Neural progenitor cell (in vitro differentiated cells): ENCODE measurements around the gene ENAH. TPM values are rescaled to one million over a fixed set of nuclear protein-coding genes. Genes with fewer than 3 reads are reported as not detected.

Experiments
- DNase-seq: peaks from one replicate; pipeline ENCODE4 v3.0.0-alpha.2; 2016; ENCODE audit warnings: low spot score
- H2AFZ ChIP-seq: fragments of 200-600 bp; sonication (generic); replicated peaks from 2 replicates; pipeline ENCODE4 v1.6.1; 2016; ENCODE audit warnings: antibody characterized with exemption
- H3F3A ChIP-seq: fragments of 200-600 bp; sonication (generic); 2 replicates; pipeline ENCODE4 v1.6.1; 2016; ENCODE audit warnings: antibody characterized with exemption, low read depth
- H3K27ac ChIP-seq: fragments of 200-600 bp; sonication (generic); 2 replicates; pipeline ENCODE4 v1.5.1; 2016; ENCODE audit warnings: mild to moderate bottlenecking
- H3K27me3 ChIP-seq: fragments of 200-600 bp; sonication (generic); 2 replicates; pipeline ENCODE4 v1.6.1; 2016; ENCODE audit warnings: mild to moderate bottlenecking, moderate library complexity
- H3K36me3 ChIP-seq: fragments of 200-600 bp; sonication (generic); 2 replicates; pipeline ENCODE4 v1.5.1; 2016
- H3K4me1 ChIP-seq: fragments of 200-600 bp; sonication (generic); 2 replicates; pipeline ENCODE4 v1.6.1; 2016; ENCODE audit warnings: mixed run types
- H3K4me2 ChIP-seq: fragments of 200-600 bp; sonication (generic); 2 replicates; pipeline ENCODE4 v1.6.1; 2016
- H3K4me3 ChIP-seq: fragments of 200-600 bp; sonication (generic); 2 replicates; pipeline ENCODE4 v1.5.1; 2016
- H3K79me2 ChIP-seq: fragments of 200-600 bp; sonication (generic); 2 replicates; pipeline ENCODE4 v1.6.1; 2016; ENCODE audit warnings: low read depth
- H3K9ac ChIP-seq: fragments of 200-600 bp; sonication (generic); 2 replicates; pipeline ENCODE4 v1.6.1; 2016
- H3K9me3 ChIP-seq: fragments of 200-600 bp; sonication (generic); 2 replicates; pipeline ENCODE4 v1.5.1; 2016; ENCODE audit warnings: low read depth
- H4K20me1 ChIP-seq: fragments of 200-600 bp; sonication (generic); 2 replicates; pipeline ENCODE4 v1.6.1; 2016; ENCODE audit warnings: low read depth
- H3K27ac Mint-ChIP-seq: 3 replicates; pipeline ENCODE4 v1.8.0; 2021; ENCODE audit warnings: mixed read lengths
- H3K27me3 Mint-ChIP-seq: 2 replicates; pipeline ENCODE4 v1.8.0; 2022; ENCODE audit warnings: low read depth, mild to moderate bottlenecking, inconsistent platforms, moderate library complexity, mixed read lengths; ENCODE audit not compliant: insufficient read depth
- H3K36me3 Mint-ChIP-seq: 3 replicates; pipeline ENCODE4 v1.8.0; 2021; ENCODE audit warnings: mixed read lengths
- H3K4me1 Mint-ChIP-seq: 3 replicates; pipeline ENCODE4 v1.8.0; 2021; ENCODE audit warnings: mixed read lengths
- H3K4me3 Mint-ChIP-seq: 3 replicates; pipeline ENCODE4 v1.8.0; 2021; ENCODE audit warnings: mild to moderate bottlenecking, moderate library complexity, mixed read lengths
- H3K9me3 Mint-ChIP-seq: 3 replicates; pipeline ENCODE4 v1.8.0; 2020; ENCODE audit warnings: mixed read lengths
- EZH2 ChIP-seq: fragments of 200-600 bp; sonication (generic); IDR thresholded peaks from 2 replicates; pipeline ENCODE4 v1.6.1; 2017; ENCODE audit warnings: antibody characterized with exemption, mild to moderate bottlenecking, moderate library complexity
- EZH2phosphoT487 ChIP-seq: fragments of 200-600 bp; sonication (generic); IDR thresholded peaks from 2 replicates; pipeline ENCODE4 v1.6.1; 2017; ENCODE audit warnings: antibody characterized with exemption
- total RNA-seq: library from RNA; depleted of rRNA; stranded (reverse); fragments of >200 nt; gene quantifications from 2 replicates; pipeline ENCODE4 v1.2.3, GENCODE V29; 2015; ENCODE audit warnings: low replicate concordance
- TF ChIP-seq, protein P1 (sequence below): fragments of 200-600 bp; sonication (generic); IDR thresholded peaks from 2 replicates; pipeline ENCODE4 v1.5.1; 2017; ENCODE audit warnings: antibody characterized with exemption, mild to moderate bottlenecking

ENAH gene
- total RNA-seq, 1 donor from 2014 or later = 346 TPM

DNA sequence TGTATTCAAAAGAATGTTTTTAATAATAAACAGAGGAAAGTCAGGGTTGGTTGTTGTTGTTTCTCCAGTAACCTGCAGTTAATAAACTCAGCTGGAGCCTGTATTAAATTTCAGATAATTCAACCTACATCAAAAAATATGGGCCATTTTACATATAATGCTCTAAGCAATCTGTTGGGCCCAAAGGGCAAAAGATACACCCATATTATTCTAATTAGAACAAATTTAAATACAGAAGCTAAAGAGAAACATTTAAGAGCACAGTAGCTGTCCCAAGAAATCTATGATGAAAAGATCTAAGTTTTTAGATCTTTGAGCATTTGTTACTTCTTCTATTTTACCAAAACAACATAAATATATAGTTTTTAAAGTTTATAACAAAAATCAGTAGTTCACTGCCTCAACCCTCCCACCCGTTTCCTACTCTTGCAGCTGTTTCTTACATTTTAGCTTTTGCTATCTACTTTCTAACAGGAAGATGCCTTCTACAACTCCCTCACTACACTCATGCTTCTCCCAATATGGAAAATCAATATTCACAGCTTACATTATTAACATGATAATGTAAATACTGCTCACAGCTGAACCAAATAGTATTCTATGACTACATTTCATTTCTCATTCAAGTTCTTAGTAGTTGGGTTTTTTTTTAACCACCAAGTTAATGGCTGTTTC is 130.2 kb downstream of the ENAH start:
- Histone ChIP-seq H3K27ac (peak overlapping the region; percentile 21), H3K4me1 (peaks cover 20% of the 10 kb centered on the region)
- peaks cover 4% of the 10 kb centered on the region for H3K4me1 Mint-ChIP-seq

GRCh38 chr1:225520587-225521227 is 132.2 kb downstream of the ENAH start:
- peaks cover 11% of the 10 kb centered on the region for H3K4me1 Mint-ChIP-seq
- TF ChIP-seq, protein P1, sequence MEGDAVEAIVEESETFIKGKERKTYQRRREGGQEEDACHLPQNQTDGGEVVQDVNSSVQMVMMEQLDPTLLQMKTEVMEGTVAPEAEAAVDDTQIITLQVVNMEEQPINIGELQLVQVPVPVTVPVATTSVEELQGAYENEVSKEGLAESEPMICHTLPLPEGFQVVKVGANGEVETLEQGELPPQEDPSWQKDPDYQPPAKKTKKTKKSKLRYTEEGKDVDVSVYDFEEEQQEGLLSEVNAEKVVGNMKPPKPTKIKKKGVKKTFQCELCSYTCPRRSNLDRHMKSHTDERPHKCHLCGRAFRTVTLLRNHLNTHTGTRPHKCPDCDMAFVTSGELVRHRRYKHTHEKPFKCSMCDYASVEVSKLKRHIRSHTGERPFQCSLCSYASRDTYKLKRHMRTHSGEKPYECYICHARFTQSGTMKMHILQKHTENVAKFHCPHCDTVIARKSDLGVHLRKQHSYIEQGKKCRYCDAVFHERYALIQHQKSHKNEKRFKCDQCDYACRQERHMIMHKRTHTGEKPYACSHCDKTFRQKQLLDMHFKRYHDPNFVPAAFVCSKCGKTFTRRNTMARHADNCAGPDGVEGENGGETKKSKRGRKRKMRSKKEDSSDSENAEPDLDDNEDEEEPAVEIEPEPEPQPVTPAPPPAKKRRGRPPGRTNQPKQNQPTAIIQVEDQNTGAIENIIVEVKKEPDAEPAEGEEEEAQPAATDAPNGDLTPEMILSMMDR = no peak
- TF ChIP-seq EZH2phosphoT487 (no peak), EZH2 (no peak)
- H3K27me3 Mint-ChIP-seq = no peaks in the 10 kb centered on the region
- no peak overlapping the region for H3K27ac Mint-ChIP-seq
- Histone ChIP-seq H3K9ac (no peak overlapping the region), H2AFZ (no peak overlapping the region), H4K20me1 (peaks cover 53% of the 10 kb centered on the region), H3K79me2 (peaks cover 93% of the 10 kb centered on the region), H3K4me1 (peaks cover 15% of the 10 kb centered on the region), H3K27me3 (no peaks in the 10 kb centered on the region), H3K4me2 (no peak overlapping the region), H3K27ac (no peak overlapping the region), H3K4me3 (no peak overlapping the region), H3K36me3 (peaks cover 15% of the 10 kb centered on the region), H3K9me3 (no peaks in the 10 kb centered on the region), H3F3A (peaks cover 64% of the 10 kb centered on the region)
- H3K36me3 Mint-ChIP-seq = peaks cover 37% of the 10 kb centered on the region
- no peak overlapping the region for H3K4me3 Mint-ChIP-seq
- DNase-seq = no peak
- no peaks in the 10 kb centered on the region for H3K9me3 Mint-ChIP-seq

More for the DNA sequence above, 130.2 kb downstream of the ENAH start:
- Histone ChIP-seq H3K27me3 (no peaks in the 10 kb centered on the region), H4K20me1 (peaks cover 50% of the 10 kb centered on the region), H3K79me2 (peaks cover 94% of the 10 kb centered on the region), H2AFZ (no peak overlapping the region), H3K9ac (no peak overlapping the region), H3K4me3 (no peak overlapping the region), H3K4me2 (no peak overlapping the region), H3K36me3 (peaks cover 15% of the 10 kb centered on the region), H3K9me3 (no peaks in the 10 kb centered on the region), H3F3A (peaks cover 56% of the 10 kb centered on the region)
- no peak overlapping the region for H3K27ac Mint-ChIP-seq
- H3K36me3 Mint-ChIP-seq = peaks cover 33% of the 10 kb centered on the region
- no peak overlapping the region for H3K4me3 Mint-ChIP-seq
- no peak for DNase-seq
- no peaks in the 10 kb centered on the region for H3K27me3 Mint-ChIP-seq
- H3K9me3 Mint-ChIP-seq = no peaks in the 10 kb centered on the region
- TF ChIP-seq, protein P1 = no peak
- TF ChIP-seq EZH2phosphoT487 = no peak
- no peak for TF ChIP-seq EZH2

DNA sequence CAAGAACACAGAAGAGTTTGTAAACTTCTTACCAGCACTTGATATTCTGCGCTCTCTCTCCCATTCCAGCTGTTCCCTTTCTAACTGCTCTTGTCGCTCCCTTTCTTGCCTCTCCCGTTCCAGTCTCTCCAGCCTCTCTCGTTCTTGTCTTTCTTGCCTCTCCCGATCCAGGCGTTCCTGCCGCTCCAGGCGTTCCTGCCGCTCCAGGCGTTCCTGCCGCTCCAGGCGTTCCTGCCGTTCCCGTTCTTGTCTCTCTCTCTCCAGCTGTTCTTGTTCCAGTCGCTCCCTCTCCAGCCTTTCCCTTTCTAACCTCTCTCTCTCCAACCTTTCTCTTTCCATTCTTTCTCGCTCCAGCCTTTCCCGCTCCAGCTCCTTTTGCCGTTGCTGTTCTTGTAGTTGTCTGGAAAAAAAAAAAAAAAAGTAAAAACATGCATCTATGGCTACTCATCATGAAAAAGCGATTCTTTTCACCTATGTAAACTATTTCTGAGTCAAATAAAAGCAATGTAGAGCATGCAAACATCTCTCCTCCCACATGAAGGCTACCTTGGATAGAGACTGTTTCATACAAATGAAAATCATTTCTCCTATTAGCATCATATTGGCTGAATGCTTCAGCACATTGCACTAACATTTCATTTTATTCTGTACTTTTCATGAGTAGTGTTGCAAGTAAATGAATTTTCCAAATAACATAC is 133.6 kb downstream of the ENAH start:
- Mint-ChIP-seq H3K9me3 (no peaks in the 10 kb centered on the region), H3K4me3 (no peak overlapping the region), H3K4me1 (peaks cover 21% of the 10 kb centered on the region), H3K27me3 (no peaks in the 10 kb centered on the region), H3K36me3 (peaks cover 32% of the 10 kb centered on the region), H3K27ac (no peak overlapping the region)
- peaks cover 15% of the 10 kb centered on the region for H3K36me3 ChIP-seq
- peaks cover 26% of the 10 kb centered on the region for H3K4me1 ChIP-seq
- peak; percentile 43 for DNase-seq
- H3F3A ChIP-seq = peaks cover 65% of the 10 kb centered on the region
- no peak overlapping the region for H3K9ac ChIP-seq
- peaks cover 56% of the 10 kb centered on the region for H4K20me1 ChIP-seq
- peak overlapping the region; percentile 39 for H3K27ac ChIP-seq
- peaks cover 88% of the 10 kb centered on the region for H3K79me2 ChIP-seq
- H3K9me3 ChIP-seq = no peaks in the 10 kb centered on the region
- no peaks in the 10 kb centered on the region for H3K27me3 ChIP-seq
- peak overlapping the region; percentile 21 for H3K4me2 ChIP-seq
- no peak for TF ChIP-seq EZH2
- no peak for TF ChIP-seq EZH2phosphoT487
- TF ChIP-seq, protein P1 = no peak
- H3K4me3 ChIP-seq = no peak overlapping the region
- no peak overlapping the region for H2AFZ ChIP-seq
